Measurements from ENCODE around the gene MTURN.

- TF ChIP-seq CTCF (IDR thresholded peaks at IDR 0.05) (no peak), POLR2AphosphoS5 (IDR thresholded peaks at IDR 0.05) (no peak), EP300 (IDR thresholded peaks at IDR 0.05) (no peak), POLR2A (IDR thresholded peaks at IDR 0.05) (no peak)
Observed at GRCh38 chr7:30180718-30181117, 45.9 kb downstream of the MTURN start.
